ENCODE data around the gene MRPL16. TPM values are rescaled to one million over a fixed set of nuclear protein-coding genes. Genes with fewer than 3 reads are reported as not detected.

Gene MRPL16
- total and polyA plus RNA-seq, 4 experiments from 2014 or later: 33.2 to 92.2 (median 60.7) TPM

DNA sequence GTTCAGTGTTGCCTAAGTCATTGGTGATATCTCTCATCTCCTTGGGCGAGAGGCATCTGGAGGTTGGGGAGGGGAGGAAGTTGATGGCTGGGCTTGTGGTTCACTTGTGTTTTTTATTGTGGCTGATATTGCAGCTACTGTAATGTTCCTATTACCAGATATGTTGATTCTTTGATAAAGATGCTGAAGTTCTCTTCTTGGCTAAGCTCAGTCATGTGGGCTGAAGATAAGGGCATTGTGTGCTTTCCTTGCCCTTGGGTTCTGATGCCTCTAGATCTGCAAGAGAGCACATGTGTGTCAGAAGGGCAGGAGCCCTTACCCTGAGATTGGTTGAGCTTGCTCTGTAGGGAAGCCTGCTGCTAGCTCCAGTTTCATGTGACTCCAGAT is 43.4 kb downstream of the MRPL16 start:
- DNase-seq: peak; percentile 58 to 66 (median 64)
- Mint-ChIP-seq H3K27ac (peak overlapping the region in 6 of 7 donors; percentile 4 to 84 (median 18)), H3K4me1 (peaks cover 15 to 34% (median 27%) of the 10 kb centered on the region in 4 donors), H3K36me3 (peaks cover 0 to 3% of the 10 kb centered on the region in 2 donors), H3K9me3 (no peaks in the 10 kb centered on the region), H3K27me3 (peaks cover 0 to 2% of the 10 kb centered on the region in 2 donors), H3K4me3 (peak overlapping the region in 4 of 8 donors; percentile 52 to 67 (median 59))
- no peaks in the 10 kb centered on the region for H3K9me3 ChIP-seq (ENCODE audit: control insufficient read depth in 1 of 2, low read length in 2 of 2)
- intact Hi-C loops (cut with micrococcal nuclease): loop anchor here (1.0 kb wide), 1 partner anchor 13 kb away; no protein-coding TSS in a partner anchor
- no peaks in the 10 kb centered on the region for H3K27me3 ChIP-seq (ENCODE audit: insufficient read depth, low read length)
- H3K27ac ChIP-seq (ENCODE audit: low read depth, low read length): no peak overlapping the region
- H3K36me3 ChIP-seq (ENCODE audit: insufficient read depth, low read length): no peaks in the 10 kb centered on the region
- peaks cover 54% of the 10 kb centered on the region for H3K4me1 ChIP-seq (ENCODE audit: insufficient read depth, low read length)
- ChIA-PET CTCF (ENCODE audit: partially characterized antibody) (interaction anchor here (0.8 to 5.3 kb wide), 5 partner anchors 12 to 98 kb away, joined by 4 to 53 read pairs (median 5); partner anchors contain the start of genes MRPL16 and STX3), POLR2A (ENCODE audit: partially characterized antibody) (interaction anchor here (1.2 to 2.9 kb wide), 5 partner anchors 12 to 152 kb away, joined by 3 to 26 read pairs (median 7); partner anchors contain the start of genes MRPL16, OSBP, PATL1 and STX3)
- H3K4me3 ChIP-seq (ENCODE audit: low read length in 2 of 2): no peak overlapping the region

DNA sequence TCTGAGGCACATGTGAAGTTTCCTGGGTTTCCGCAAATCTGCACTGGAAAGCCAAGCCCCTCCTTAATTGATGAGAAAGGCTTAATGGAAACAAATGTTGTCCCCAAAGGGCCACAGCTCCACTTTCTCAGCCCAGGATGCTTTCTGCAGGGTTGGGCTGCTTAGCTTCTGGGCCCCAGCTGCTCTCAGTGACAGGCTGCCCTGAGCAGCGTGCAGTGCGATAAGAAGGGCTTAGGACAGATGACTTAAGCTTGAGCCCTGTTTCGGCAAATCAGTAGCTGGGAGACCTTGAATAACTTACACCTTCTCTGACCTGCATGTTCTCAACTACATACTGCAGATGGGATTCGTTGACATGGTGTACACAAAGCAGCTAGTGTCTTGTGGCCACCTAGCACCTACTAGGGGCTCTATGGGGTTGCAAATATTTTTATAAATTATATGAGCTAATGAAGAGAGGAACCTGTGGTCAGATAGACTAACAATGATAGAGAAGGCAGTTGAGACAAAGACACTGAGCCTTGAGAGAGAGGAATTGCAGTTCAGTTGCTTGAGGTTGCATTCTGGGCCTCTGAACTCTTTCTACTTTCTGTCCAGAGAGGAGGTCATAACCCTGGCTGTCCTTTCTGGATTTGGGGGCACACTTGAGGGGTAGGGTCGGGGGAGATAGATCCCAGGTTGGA is 43.9 kb downstream of the MRPL16 start:
- Histone ChIP-seq H3K4me1 (ENCODE audit: insufficient read depth, low read length) (peaks cover 49% of the 10 kb centered on the region), H3K36me3 (ENCODE audit: insufficient read depth, low read length) (no peaks in the 10 kb centered on the region), H3K27ac (ENCODE audit: low read depth, low read length) (no peak overlapping the region), H3K27me3 (ENCODE audit: insufficient read depth, low read length) (no peaks in the 10 kb centered on the region), H3K4me3 (ENCODE audit: low read length in 2 of 2) (no peak overlapping the region), H3K9me3 (ENCODE audit: control insufficient read depth in 1 of 2, low read length in 2 of 2) (no peaks in the 10 kb centered on the region)
- H3K4me3 Mint-ChIP-seq: peak overlapping the region in 7 of 8 donors; percentile 3 to 67 (median 52)
- H3K27me3 Mint-ChIP-seq: peaks cover 0 to 2% of the 10 kb centered on the region in 2 donors
- peaks cover 13 to 29% (median 22%) of the 10 kb centered on the region in 4 donors for H3K4me1 Mint-ChIP-seq
- no peak for DNase-seq
- H3K36me3 Mint-ChIP-seq: peaks cover 0 to 3% of the 10 kb centered on the region in 2 donors
- POLR2A ChIA-PET (ENCODE audit: partially characterized antibody): interaction anchor here (0.8 to 2.9 kb wide), 5 partner anchors 12 to 151 kb away, joined by 3 to 26 read pairs (median 7); partner anchors contain the start of genes MRPL16, OSBP, PATL1 and STX3
- CTCF ChIA-PET (ENCODE audit: partially characterized antibody): interaction anchor here (0.8 to 5.3 kb wide), 5 partner anchors 12 to 97 kb away, joined by 4 to 53 read pairs (median 5); partner anchors contain the start of genes MRPL16 and STX3
- H3K27ac Mint-ChIP-seq: peak overlapping the region in 6 of 7 donors; percentile 4 to 84 (median 18)
- no peaks in the 10 kb centered on the region for H3K9me3 Mint-ChIP-seq
- intact Hi-C loops (cut with micrococcal nuclease): loop anchor here (1.0 kb wide), 1 partner anchor 12 kb away; no protein-coding TSS in a partner anchor

DNA sequence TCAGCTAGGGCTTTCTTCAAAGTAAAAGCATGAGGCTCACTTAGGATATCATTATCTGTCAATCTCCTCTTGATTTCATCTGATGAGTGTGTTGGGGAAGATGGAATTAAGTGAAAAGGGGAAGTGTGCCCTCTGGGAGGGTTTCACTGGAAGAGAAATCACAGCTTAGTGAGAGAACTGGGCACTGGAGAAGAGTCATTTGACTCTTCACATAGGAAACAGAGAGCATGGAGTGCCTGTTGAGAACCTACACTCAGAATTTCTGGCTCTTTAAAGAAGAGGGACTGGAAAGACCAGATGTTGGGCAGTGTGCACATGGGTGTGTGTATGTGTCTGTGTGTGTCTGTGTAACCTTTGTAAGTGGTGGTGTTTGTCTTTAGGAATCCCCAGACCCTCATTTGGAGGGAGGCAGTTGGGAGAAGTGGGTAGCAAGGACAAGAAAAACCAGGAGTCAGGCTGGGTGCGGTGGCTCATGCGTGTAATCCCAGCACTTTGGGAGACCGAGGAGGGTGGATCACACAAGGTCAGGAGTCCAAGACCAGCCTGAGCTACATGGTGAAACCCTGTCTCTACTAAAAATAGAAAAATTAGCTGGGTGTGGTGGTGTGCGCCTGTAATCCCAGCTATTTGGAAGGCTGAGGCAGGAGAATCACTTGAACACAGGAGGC is 45.4 kb downstream of the MRPL16 start:
- Mint-ChIP-seq H3K27ac (peak overlapping the region in 2 of 7 donors; percentile 32 to 74), H3K36me3 (peaks cover 0 to 3% of the 10 kb centered on the region in 2 donors), H3K4me1 (peaks cover 6 to 23% (median 14%) of the 10 kb centered on the region in 4 donors), H3K9me3 (no peaks in the 10 kb centered on the region), H3K4me3 (peak overlapping the region in 4 of 8 donors; percentile 9 to 54 (median 42)), H3K27me3 (peaks cover 0 to 2% of the 10 kb centered on the region in 2 donors)
- intact Hi-C loops (cut with micrococcal nuclease): no loop called here
- no peak for DNase-seq
- H3K27me3 ChIP-seq (ENCODE audit: insufficient read depth, low read length): no peaks in the 10 kb centered on the region
- ChIA-PET POLR2A (ENCODE audit: partially characterized antibody) (interaction anchor here (0.9 to 1.0 kb wide), 2 partner anchors 10 to 149 kb away, joined by 3 read pairs; partner anchors contain the start of gene OSBP), CTCF (ENCODE audit: partially characterized antibody) (interaction anchor here (1.4 to 5.3 kb wide), 3 partner anchors 10 to 44 kb away, joined by 3 to 53 read pairs (median 32); partner anchors contain the start of gene STX3)
- no peak overlapping the region for H3K4me3 ChIP-seq (ENCODE audit: low read length in 2 of 2)
- H3K27ac ChIP-seq (ENCODE audit: low read depth, low read length): no peak overlapping the region
- peaks cover 45% of the 10 kb centered on the region for H3K4me1 ChIP-seq (ENCODE audit: insufficient read depth, low read length)
- no peaks in the 10 kb centered on the region for H3K36me3 ChIP-seq (ENCODE audit: insufficient read depth, low read length)
- no peaks in the 10 kb centered on the region for H3K9me3 ChIP-seq (ENCODE audit: control insufficient read depth in 1 of 2, low read length in 2 of 2)

DNA sequence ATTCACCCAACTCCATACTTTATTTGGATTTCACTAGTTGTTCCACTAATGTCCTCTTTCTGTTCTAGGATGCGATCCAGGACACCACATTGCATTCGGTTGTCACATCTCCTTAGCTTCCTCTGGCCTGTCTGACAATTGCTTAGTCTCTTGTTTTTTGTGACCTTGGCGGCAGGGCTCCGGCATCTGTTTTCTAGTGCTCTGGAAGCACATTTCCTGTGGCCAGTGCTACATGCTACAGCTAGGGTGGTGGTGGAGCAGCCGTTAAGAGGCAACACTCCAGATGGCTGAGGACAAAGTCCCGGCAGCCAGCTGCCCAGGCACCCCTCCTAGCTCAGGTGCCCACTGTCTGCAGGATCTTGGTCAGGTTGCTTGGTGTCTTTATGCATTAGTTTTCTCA is 48.6 kb downstream of the MRPL16 start:
- ChIA-PET CTCF (ENCODE audit: partially characterized antibody) (interaction anchor here (0.6 to 1.6 kb wide), 4 partner anchors 10 to 43 kb away, joined by 3 to 5 read pairs (median 3); no protein-coding TSS in a partner anchor), POLR2A (ENCODE audit: partially characterized antibody) (no interaction called here)
- H3K9me3 Mint-ChIP-seq: no peaks in the 10 kb centered on the region
- H3K4me3 Mint-ChIP-seq: no peak overlapping the region
- intact Hi-C loops (cut with micrococcal nuclease): no loop called here
- DNase-seq: no peak
- Histone ChIP-seq H3K27ac (ENCODE audit: low read depth, low read length) (no peak overlapping the region), H3K4me3 (ENCODE audit: low read length in 2 of 2) (no peak overlapping the region), H3K4me1 (ENCODE audit: insufficient read depth, low read length) (peaks cover 16% of the 10 kb centered on the region), H3K36me3 (ENCODE audit: insufficient read depth, low read length) (no peaks in the 10 kb centered on the region), H3K9me3 (ENCODE audit: control insufficient read depth in 1 of 2, low read length in 2 of 2) (no peaks in the 10 kb centered on the region), H3K27me3 (ENCODE audit: insufficient read depth, low read length) (no peaks in the 10 kb centered on the region)
- H3K4me1 Mint-ChIP-seq: peaks cover 11 to 38% (median 15%) of the 10 kb centered on the region in 4 donors
- H3K27ac Mint-ChIP-seq: no peak overlapping the region
- peaks cover 0 to 2% of the 10 kb centered on the region in 2 donors for H3K27me3 Mint-ChIP-seq
- peaks cover 1 to 3% of the 10 kb centered on the region in 2 donors for H3K36me3 Mint-ChIP-seq

DNA sequence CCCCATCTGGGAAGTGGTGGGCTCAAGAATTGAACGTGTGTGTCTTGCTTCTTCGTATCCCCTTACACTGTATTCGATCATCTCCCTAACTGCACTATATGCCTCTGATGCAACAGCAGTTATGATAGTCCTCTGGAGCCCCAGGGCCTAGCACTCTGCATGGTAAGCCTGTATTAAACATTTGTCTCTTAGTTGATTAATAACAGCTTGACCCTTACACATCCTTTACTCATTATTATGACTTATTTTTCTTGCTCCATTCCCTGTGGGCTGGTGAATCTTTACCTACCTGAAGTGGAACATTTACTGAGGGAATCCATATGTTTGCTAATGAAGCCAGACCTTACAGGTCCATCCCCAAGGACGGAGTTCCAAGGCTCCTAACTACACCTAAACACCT is 49.8 kb downstream of the MRPL16 start:
- DNase-seq: no peak
- Mint-ChIP-seq H3K4me3 (no peak overlapping the region), H3K9me3 (no peaks in the 10 kb centered on the region), H3K27me3 (no peaks in the 10 kb centered on the region), H3K36me3 (peaks cover 1 to 3% of the 10 kb centered on the region in 2 donors), H3K4me1 (peaks cover 16 to 50% (median 22%) of the 10 kb centered on the region in 4 donors), H3K27ac (peak overlapping the region in 1 of 7 donors; percentile 63)
- Histone ChIP-seq H3K36me3 (ENCODE audit: insufficient read depth, low read length) (no peaks in the 10 kb centered on the region), H3K9me3 (ENCODE audit: control insufficient read depth in 1 of 2, low read length in 2 of 2) (no peaks in the 10 kb centered on the region), H3K27ac (ENCODE audit: low read depth, low read length) (no peak overlapping the region), H3K27me3 (ENCODE audit: insufficient read depth, low read length) (no peaks in the 10 kb centered on the region), H3K4me3 (ENCODE audit: low read length in 2 of 2) (no peak overlapping the region), H3K4me1 (ENCODE audit: insufficient read depth, low read length) (peaks cover 11% of the 10 kb centered on the region)
- ChIA-PET POLR2A (ENCODE audit: partially characterized antibody) (no interaction called here), CTCF (ENCODE audit: partially characterized antibody) (interaction anchor here (1.2 to 1.4 kb wide), 2 partner anchors 41 to 49 kb away, joined by 5 to 6 read pairs; partner anchors contain the start of gene MRPL16)
- intact Hi-C loops (cut with micrococcal nuclease): no loop called here

DNA sequence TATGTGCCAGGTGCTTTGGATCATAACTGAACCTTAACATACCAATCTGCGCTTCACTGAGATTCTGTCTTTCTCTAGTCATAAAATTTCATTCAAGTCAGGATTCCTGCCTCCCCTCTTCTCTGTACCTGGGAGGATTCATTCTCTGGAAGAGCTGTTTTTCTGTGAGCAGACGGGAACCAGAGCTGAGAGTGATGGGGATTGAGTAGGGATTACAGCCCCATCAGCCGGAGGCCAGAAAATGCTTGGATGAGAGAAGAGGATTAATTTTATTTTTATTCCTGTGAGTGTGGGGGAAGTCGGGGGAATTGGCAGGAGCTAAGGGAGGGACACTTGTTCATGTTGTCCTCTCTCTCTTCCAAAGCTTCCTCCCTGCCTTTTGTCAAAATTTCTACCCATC is 50.7 kb downstream of the MRPL16 start:
- no peak overlapping the region for H3K27ac ChIP-seq (ENCODE audit: low read depth, low read length)
- ChIA-PET CTCF (ENCODE audit: partially characterized antibody) (interaction anchor here (0.8 to 1.2 kb wide), 2 partner anchors 42 to 50 kb away, joined by 3 to 6 read pairs; partner anchors contain the start of gene MRPL16), POLR2A (ENCODE audit: partially characterized antibody) (no interaction called here)
- no peaks in the 10 kb centered on the region for H3K27me3 ChIP-seq (ENCODE audit: insufficient read depth, low read length)
- intact Hi-C loops (cut with micrococcal nuclease): loop anchor here (5.0 kb wide), 1 partner anchor 208 kb away; no protein-coding TSS in a partner anchor
- DNase-seq: no peak
- no peaks in the 10 kb centered on the region for H3K9me3 ChIP-seq (ENCODE audit: control insufficient read depth in 1 of 2, low read length in 2 of 2)
- Mint-ChIP-seq H3K27me3 (no peaks in the 10 kb centered on the region), H3K36me3 (peaks cover 1 to 3% of the 10 kb centered on the region in 2 donors), H3K4me1 (peaks cover 13 to 52% (median 21%) of the 10 kb centered on the region in 4 donors), H3K4me3 (no peak overlapping the region), H3K9me3 (no peaks in the 10 kb centered on the region), H3K27ac (no peak overlapping the region)
- H3K4me3 ChIP-seq (ENCODE audit: low read length in 2 of 2): no peak overlapping the region
- H3K4me1 ChIP-seq (ENCODE audit: insufficient read depth, low read length): peaks cover 9% of the 10 kb centered on the region
- no peaks in the 10 kb centered on the region for H3K36me3 ChIP-seq (ENCODE audit: insufficient read depth, low read length)

All from CD4-positive, alpha-beta memory T cell (primary cell).